Peyer's patch (tissue), 4 donors: ENCODE measurements around the gene PTN. TPM values are rescaled to one million over a fixed set of nuclear protein-coding genes. Genes with fewer than 3 reads are reported as not detected.

Experiments
- DNase-seq, 3 donors: peaks; one replicate each; pipeline ENCODE4 v3.0.0-alpha.2; 2017 to 2019
- H3K27ac ChIP-seq, 4 donors: fragments of 200-600 bp; sonication (generic); one replicate each; pipeline ENCODE4 v1.5.1; 2016 to 2019
- H3K27me3 ChIP-seq, 2 donors: fragments of 200-600 bp; sonication (generic); one replicate each; pipeline ENCODE4 v1.5.1; 2019
- H3K36me3 ChIP-seq, 3 donors: fragments of 200-600 bp; sonication (generic); one replicate each; pipeline ENCODE4 v1.5.1; 2016 to 2019
- H3K4me1 ChIP-seq, 4 donors: fragments of 200-600 bp; sonication (generic); one replicate each; pipeline ENCODE4 v1.5.1; 2016 to 2019
- H3K4me3 ChIP-seq, 4 donors: fragments of 200-600 bp; sonication (generic); 1 replicate in 3 of 4; 2 replicates in 1 of 4; pipeline ENCODE4 v1.5.1; 2016 to 2019; ENCODE audit warnings: mild to moderate bottlenecking in 1 of 4
- H3K9me3 ChIP-seq, 4 donors: fragments of 200-600 bp; sonication (generic); one replicate each; pipeline ENCODE4 v1.5.1; 2016 to 2019; ENCODE audit warnings: mild to moderate bottlenecking in 1 of 4
- CTCF ChIP-seq, 6 experiments: fragments of 450-650 bp in 4 of 6; fragments of 200-600 bp in 2 of 6; sonication (generic) in 1 of 6; IDR thresholded peaks; one replicate each; pipeline ENCODE4 v1.5.1; 2017 to 2019; ENCODE audit warnings: antibody characterized with exemption in 6 of 6, mild to moderate bottlenecking in 3 of 6, moderate library complexity in 1 of 6
- POLR2A ChIP-seq, 2 donors: fragments of 450-650 bp; IDR thresholded peaks; one replicate each; pipeline ENCODE4 v1.5.1; 2017; ENCODE audit warnings: antibody characterized with exemption in 2 of 2, mild to moderate bottlenecking in 2 of 2, moderate library complexity in 2 of 2
- total RNA-seq, 4 donors: library from RNA; depleted of rRNA; stranded (reverse); fragments of >200 nt; gene quantifications; one replicate each; pipeline ENCODE4 v1.1.0, GENCODE V29; 2016

The PTN gene
- total RNA-seq, 4 donors from 2014 or later: 2.8 to 6.7 (median 4.0) TPM

GRCh38 chr7:137296576-137296975 lies 47.0 kb downstream of the PTN start:
- no peak for TF ChIP-seq POLR2A (IDR thresholded peaks at IDR 0.05)
- no peak for TF ChIP-seq CTCF (IDR thresholded peaks at IDR 0.05)
- no peak overlapping the region for H3K4me3 ChIP-seq
- no peaks in the 10 kb centered on the region for H3K4me1 ChIP-seq
- no peaks in the 10 kb centered on the region for H3K36me3 ChIP-seq
- no peak overlapping the region for H3K27ac ChIP-seq
- no peak for DNase-seq
- no peaks in the 10 kb centered on the region for H3K9me3 ChIP-seq
- H3K27me3 ChIP-seq: no peaks in the 10 kb centered on the region

- no peak for TF ChIP-seq CTCF (IDR thresholded peaks at IDR 0.05)
- TF ChIP-seq POLR2A (IDR thresholded peaks at IDR 0.05): no peak
Observed at GRCh38 chr7:137295739-137296324, 47.7 kb downstream of the PTN start.

GRCh38 chr7:137289101-137289500 lies 54.4 kb downstream of the PTN start:
- Histone ChIP-seq H3K27ac (no peak overlapping the region), H3K36me3 (no peaks in the 10 kb centered on the region), H3K4me1 (no peaks in the 10 kb centered on the region), H3K4me3 (no peak overlapping the region), H3K9me3 (no peaks in the 10 kb centered on the region), H3K27me3 (no peaks in the 10 kb centered on the region)
- DNase-seq: no peak
- TF ChIP-seq POLR2A (IDR thresholded peaks at IDR 0.05) (no peak), CTCF (IDR thresholded peaks at IDR 0.05) (no peak)

More at GRCh38 chr7:137295739-137296324, 47.7 kb downstream of the PTN start:
- DNase-seq: no peak
- H3K4me3 ChIP-seq: no peak overlapping the region
- no peaks in the 10 kb centered on the region for H3K9me3 ChIP-seq
- no peak overlapping the region for H3K27ac ChIP-seq
- H3K27me3 ChIP-seq: no peaks in the 10 kb centered on the region
- no peaks in the 10 kb centered on the region for H3K4me1 ChIP-seq
- no peaks in the 10 kb centered on the region for H3K36me3 ChIP-seq

GRCh38 chr7:137287651-137288258 lies 55.8 kb downstream of the PTN start:
- H3K9me3 ChIP-seq: no peaks in the 10 kb centered on the region
- H3K36me3 ChIP-seq: no peaks in the 10 kb centered on the region
- no peak for DNase-seq
- no peak for TF ChIP-seq CTCF (IDR thresholded peaks at IDR 0.05)
- no peak for TF ChIP-seq POLR2A (IDR thresholded peaks at IDR 0.05)
- no peak overlapping the region for H3K27ac ChIP-seq
- no peak overlapping the region for H3K4me3 ChIP-seq
- no peaks in the 10 kb centered on the region for H3K4me1 ChIP-seq
- no peaks in the 10 kb centered on the region for H3K27me3 ChIP-seq

GRCh38 chr7:137283153-137283552 lies 60.4 kb downstream of the PTN start:
- no peak for DNase-seq
- Histone ChIP-seq H3K4me1 (no peaks in the 10 kb centered on the region), H3K27ac (no peak overlapping the region), H3K36me3 (no peaks in the 10 kb centered on the region), H3K4me3 (no peak overlapping the region), H3K9me3 (no peaks in the 10 kb centered on the region), H3K27me3 (no peaks in the 10 kb centered on the region)
- TF ChIP-seq POLR2A (IDR thresholded peaks at IDR 0.05) (no peak), CTCF (IDR thresholded peaks at IDR 0.05) (no peak)
